Neural progenitor cell (in vitro differentiated cells): ENCODE data around the gene PRDM16.

Experiments
- CTCF ChIP-seq: fragments of 200-600 bp; sonication (generic); IDR thresholded peaks from 2 replicates; pipeline ENCODE4 v1.5.1; 2017; ENCODE audit warnings: antibody characterized with exemption, mild to moderate bottlenecking
- EZH2 ChIP-seq: fragments of 200-600 bp; sonication (generic); IDR thresholded peaks from 2 replicates; pipeline ENCODE4 v1.6.1; 2017; ENCODE audit warnings: antibody characterized with exemption, mild to moderate bottlenecking, moderate library complexity

DNA sequence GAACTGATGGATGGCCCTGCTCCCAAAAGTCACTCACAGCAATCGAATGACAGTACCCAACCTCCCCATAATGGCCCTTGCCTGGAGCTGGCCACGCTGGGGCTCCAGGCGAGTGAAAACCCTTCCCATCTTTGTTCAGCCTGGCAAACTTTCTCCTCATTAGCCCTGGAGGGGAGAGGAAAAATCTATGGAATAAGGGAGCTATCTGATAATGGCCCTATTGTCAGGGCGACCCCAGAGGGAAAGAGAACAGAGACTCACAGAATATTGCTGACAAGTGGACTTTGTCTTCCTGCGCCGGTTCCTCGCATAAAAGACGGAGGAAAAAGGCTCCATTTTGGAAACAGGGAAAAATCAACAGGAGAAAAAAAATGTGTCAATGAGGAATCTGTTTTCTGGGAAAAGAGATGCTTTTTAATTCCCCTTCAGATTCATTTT is 372.4 kb downstream of the PRDM16 start:
- TF ChIP-seq CTCF, result no peak
- no peak for TF ChIP-seq EZH2
